Measurements from ENCODE around the gene SUN2. TPM values are rescaled to one million over a fixed set of nuclear protein-coding genes. Genes with fewer than 3 reads are reported as not detected.
A peak's percentile ranks its signal among the peaks of the same experiment; 100 is the strongest.

SUN2 gene
- total RNA-seq, 2 donors from 2014 or later, result 106 to 123 TPM

- intact Hi-C loops (cut with DNase I), result no loop called here
- TF ChIP-seq CTCF (IDR thresholded peaks at IDR 0.05), result peak; percentile 43
- no peak overlapping the region for H3K9ac ChIP-seq (ENCODE audit: low read depth in 2 of 2, low read length in 2 of 2)
- no peaks in the 10 kb centered on the region for H3K27me3 ChIP-seq
- DNase-seq, result no peak
- H3K9me3 ChIP-seq, result no peaks in the 10 kb centered on the region
- H3K4me1 ChIP-seq, result no peaks in the 10 kb centered on the region
- H3K27ac ChIP-seq, result no peak overlapping the region
- H3K4me3 ChIP-seq, result no peak overlapping the region
- H3K36me3 ChIP-seq, result peaks cover 71% of the 10 kb centered on the region
These were observed 30.7 kb downstream of the SUN2 start for GRCh38 chr22:38724926-38725571.

GRCh38 chr22:38724176-38724575, 31.6 kb downstream of the SUN2 start:
- intact Hi-C loops (cut with DNase I), result no loop called here
- Histone ChIP-seq H3K36me3 (peaks cover 67% of the 10 kb centered on the region), H3K27ac (no peak overlapping the region), H3K9me3 (no peaks in the 10 kb centered on the region), H3K9ac (ENCODE audit: low read depth in 2 of 2, low read length in 2 of 2) (no peak overlapping the region), H3K4me3 (no peak overlapping the region), H3K27me3 (no peaks in the 10 kb centered on the region), H3K4me1 (no peaks in the 10 kb centered on the region)
- DNase-seq, result no peak
- TF ChIP-seq CTCF (IDR thresholded peaks at IDR 0.05), result no peak

GRCh38 chr22:38721551-38721950, 34.2 kb downstream of the SUN2 start:
- Histone ChIP-seq H3K36me3 (peaks cover 49% of the 10 kb centered on the region), H3K9ac (ENCODE audit: low read depth in 2 of 2, low read length in 2 of 2) (no peak overlapping the region), H3K27ac (no peak overlapping the region), H3K4me1 (no peaks in the 10 kb centered on the region), H3K27me3 (no peaks in the 10 kb centered on the region), H3K4me3 (no peak overlapping the region), H3K9me3 (no peaks in the 10 kb centered on the region)
- TF ChIP-seq CTCF (IDR thresholded peaks at IDR 0.05), result no peak
- intact Hi-C loops (cut with DNase I), result no loop called here
- no peak for DNase-seq

GRCh38 chr22:38720350-38720749, 35.4 kb downstream of the SUN2 start:
- no peaks in the 10 kb centered on the region for H3K9me3 ChIP-seq
- H3K4me1 ChIP-seq, result no peaks in the 10 kb centered on the region
- no peaks in the 10 kb centered on the region for H3K27me3 ChIP-seq
- H3K27ac ChIP-seq, result no peak overlapping the region
- no peak overlapping the region for H3K4me3 ChIP-seq
- no peak for TF ChIP-seq CTCF (IDR thresholded peaks at IDR 0.05)
- DNase-seq, result no peak
- no peak overlapping the region for H3K9ac ChIP-seq (ENCODE audit: low read depth in 2 of 2, low read length in 2 of 2)
- H3K36me3 ChIP-seq, result peaks cover 48% of the 10 kb centered on the region
- intact Hi-C loops (cut with DNase I), result no loop called here

GRCh38 chr22:38719196-38719595, 36.6 kb downstream of the SUN2 start:
- TF ChIP-seq CTCF (IDR thresholded peaks at IDR 0.05), result no peak
- Histone ChIP-seq H3K4me1 (no peaks in the 10 kb centered on the region), H3K9ac (ENCODE audit: low read depth in 2 of 2, low read length in 2 of 2) (no peak overlapping the region), H3K4me3 (no peak overlapping the region), H3K9me3 (no peaks in the 10 kb centered on the region), H3K36me3 (peaks cover 38% of the 10 kb centered on the region), H3K27ac (no peak overlapping the region), H3K27me3 (no peaks in the 10 kb centered on the region)
- intact Hi-C loops (cut with DNase I), result no loop called here
- no peak for DNase-seq
